H1 (cell line): Measurements from ENCODE around the gene FECH. TPM values are rescaled to one million over a fixed set of nuclear protein-coding genes. Genes with fewer than 3 reads are reported as not detected.

Experiments
- CTCF ChIA-PET: fragments of 300-600 bp; sonication (Branson Sonifier 250); formaldehyde crosslinking; loops from one replicate; lab custom pipeline; 2021; ENCODE audit not compliant: partially characterized antibody; lab: Charles Lee
- POLR2A ChIA-PET: fragments of 300-600 bp; sonication (Branson Sonifier 250); formaldehyde crosslinking; loops from one replicate; lab custom pipeline; 2021; ENCODE audit warnings: inconsistent platforms; ENCODE audit not compliant: partially characterized antibody; lab: Charles Lee
- DNase-seq, 2 experiments: peaks; one replicate each; pipeline versions ENCODE4 v3.0.0 to v3.0.0-alpha.2; 2010 to 2022; ENCODE audit warnings: low spot score in 2 of 2, low read depth in 1 of 2, mixed read lengths in 1 of 2
- FAIRE-seq: peaks from 2 replicates; lab custom pipeline; 2011; peaks lifted over from hg19 to GRCh38; lab: Jason Lieb, UNC
- H2AFZ ChIP-seq: 2 replicates; pipeline ENCODE4 v1.8.1; 2012; ENCODE audit warnings: low read length, inconsistent platforms
- H2AK5ac ChIP-seq: 2 replicates; pipeline ENCODE4 v1.6.1; 2013; ENCODE audit warnings: low read depth, low read length
- H2BK120ac ChIP-seq: replicated peaks from 2 replicates; pipeline ENCODE3; 2013; ENCODE audit warnings: low read depth, low read length, inconsistent platforms
- H2BK12ac ChIP-seq: 2 replicates; pipeline ENCODE4 v1.6.1; 2013; ENCODE audit warnings: low read depth, low read length
- H2BK15ac ChIP-seq: 2 replicates; pipeline ENCODE4 v1.6.1; 2013; ENCODE audit warnings: low read length
- H2BK20ac ChIP-seq: 2 replicates; pipeline ENCODE4 v1.6.1; 2013; ENCODE audit warnings: low read length
- H2BK5ac ChIP-seq: 2 replicates; pipeline ENCODE4 v1.6.1; 2013; ENCODE audit warnings: low read depth, low read length
- H3K14ac ChIP-seq: 2 replicates; pipeline ENCODE4 v1.6.1; 2013; ENCODE audit warnings: inconsistent platforms; ENCODE audit not compliant: insufficient read length
- H3K18ac ChIP-seq: 2 replicates; pipeline ENCODE4 v1.6.1; 2013; ENCODE audit warnings: low read length; ENCODE audit errors: extremely low read depth
- H3K23ac ChIP-seq: 2 replicates; pipeline ENCODE4 v1.6.1; 2013; ENCODE audit warnings: inconsistent platforms; ENCODE audit not compliant: insufficient read length
- H3K23me2 ChIP-seq: 2 replicates; pipeline ENCODE4 v1.6.1; 2013; ENCODE audit warnings: low read depth, low read length
- H3K27ac ChIP-seq: 2 replicates; pipeline ENCODE4 v1.6.1; 2011; ENCODE audit warnings: low read depth, low read length, inconsistent platforms
- H3K27me3 ChIP-seq, 4 experiments: replicated peaks in 1 of 4; 1 replicate in 1 of 4; 2 replicates in 3 of 4; pipeline versions ENCODE4 v1.6.1 to v1.8.1; 2011 to 2013; ENCODE audit warnings: low read length in 3 of 4, mild to moderate bottlenecking in 3 of 4, inconsistent platforms in 2 of 4, mixed read lengths in 2 of 4, moderate library complexity in 1 of 4; ENCODE audit not compliant: control insufficient read depth in 3 of 4, insufficient read depth in 3 of 4; ENCODE audit errors: extremely low read depth in 1 of 4
- H3K36me3 ChIP-seq, 4 experiments: 2 replicates each; pipeline versions ENCODE4 v1.6.1 to v1.8.1; 2011 to 2013; ENCODE audit warnings: mild to moderate bottlenecking in 4 of 4, low read length in 3 of 4, moderate library complexity in 2 of 4, control low read depth in 1 of 4, inconsistent platforms in 1 of 4; ENCODE audit not compliant: insufficient read depth in 4 of 4, control insufficient read depth in 2 of 4
- H3K4ac ChIP-seq: replicated peaks from 2 replicates; pipeline ENCODE3; 2013; ENCODE audit warnings: low read length, low read depth, mixed read lengths, inconsistent platforms; ENCODE audit not compliant: insufficient read length
- H3K4me1 ChIP-seq, 4 experiments: replicated peaks in 1 of 4; 1 replicate in 1 of 4; 2 replicates in 3 of 4; pipeline versions ENCODE4 v1.6.1 to v1.8.1; 2011 to 2013; ENCODE audit warnings: low read length in 3 of 4, inconsistent platforms in 2 of 4, mixed read lengths in 1 of 4; ENCODE audit not compliant: insufficient read depth in 4 of 4, control insufficient read depth in 3 of 4
- H3K4me2 ChIP-seq, 2 experiments: 2 replicates each; pipeline versions ENCODE4 v1.6.1 to v1.8.1; 2011 to 2013; ENCODE audit warnings: low read depth in 2 of 2, low read length in 2 of 2, control low read depth in 1 of 2, inconsistent platforms in 1 of 2, mild to moderate bottlenecking in 1 of 2; ENCODE audit not compliant: insufficient read depth in 1 of 2
- H3K4me3 ChIP-seq, 4 experiments: fragments of 200-600, 300-600 bp in 1 of 4; sonication (generic), shearing (Covaris generic), sonication (Bioruptor Twin) in 1 of 4; 2 replicates each; pipeline versions ENCODE4 v1.5.1 to v1.8.1; 2011 to 2016; ENCODE audit warnings: low read length in 4 of 4, low read depth in 3 of 4, control low read depth in 2 of 4, inconsistent platforms in 2 of 4, mild to moderate bottlenecking in 2 of 4, mixed read lengths in 1 of 4, moderate library complexity in 1 of 4; ENCODE audit not compliant: insufficient read depth in 2 of 4; ENCODE audit errors: extremely low read depth in 1 of 4
- H3K56ac ChIP-seq: replicated peaks from 2 replicates; pipeline ENCODE3; 2013; ENCODE audit warnings: low read depth, mild to moderate bottlenecking, mixed read lengths, low read length, inconsistent platforms; ENCODE audit not compliant: insufficient read length
- H3K79me1 ChIP-seq: 2 replicates; pipeline ENCODE4 v1.6.1; 2013; ENCODE audit warnings: low read depth, low read length, control low read depth
- H3K79me2 ChIP-seq, 2 experiments: 2 replicates each; pipeline versions ENCODE4 v1.6.1 to v1.8.1; 2012 to 2013; ENCODE audit warnings: low read length in 2 of 2, mild to moderate bottlenecking in 2 of 2, inconsistent platforms in 1 of 2; ENCODE audit not compliant: insufficient read depth in 2 of 2, control insufficient read depth in 1 of 2
- H3K9ac ChIP-seq, 4 experiments: replicated peaks in 1 of 4; 1 replicate in 1 of 4; 2 replicates in 3 of 4; pipeline versions ENCODE4 v1.6.1 to v1.8.1; 2011 to 2013; ENCODE audit warnings: low read depth in 3 of 4, low read length in 3 of 4, control low read depth in 2 of 4, mild to moderate bottlenecking in 2 of 4, moderate library complexity in 2 of 4, inconsistent platforms in 1 of 4; ENCODE audit errors: extremely low read depth in 1 of 4
- H3K9me3 ChIP-seq, 2 experiments: 2 replicates each; pipeline versions ENCODE4 v1.6.1 to v1.8.1; 2012 to 2013; ENCODE audit warnings: mild to moderate bottlenecking in 2 of 2, moderate library complexity in 2 of 2, control low read depth in 1 of 2, inconsistent platforms in 1 of 2, low read depth in 1 of 2, low read length in 1 of 2, mixed read lengths in 1 of 2; ENCODE audit not compliant: insufficient read depth in 2 of 2
- H4K20me1 ChIP-seq, 2 experiments: replicated peaks in 1 of 2; 2 replicates each; pipeline versions ENCODE3 to v1.8.1; 2011 to 2013; ENCODE audit warnings: inconsistent platforms in 2 of 2, low read length in 2 of 2, mild to moderate bottlenecking in 1 of 2; ENCODE audit not compliant: insufficient read depth in 2 of 2, control insufficient read depth in 1 of 2
- H4K5ac ChIP-seq: 2 replicates; pipeline ENCODE4 v1.6.1; 2013; ENCODE audit warnings: low read length, low read depth, mixed read lengths, inconsistent platforms; ENCODE audit not compliant: insufficient read length
- H4K8ac ChIP-seq: 2 replicates; pipeline ENCODE4 v1.8.0; 2013; ENCODE audit warnings: mild to moderate bottlenecking, moderate library complexity, low read length, inconsistent platforms; ENCODE audit not compliant: insufficient read depth; ENCODE audit errors: extremely low read depth
- H4K91ac ChIP-seq: replicated peaks from 2 replicates; pipeline ENCODE3; 2013; ENCODE audit warnings: low read length, mixed read lengths, inconsistent platforms; ENCODE audit not compliant: insufficient read length
- EGR1 ChIP-seq: IDR thresholded peaks from 2 replicates; pipeline ENCODE4 v1.6.1; 2011; ENCODE audit warnings: low read depth, low read length, borderline replicate concordance
- EP300 ChIP-seq, 2 experiments: IDR thresholded peaks; 1 replicate in 1 of 2; 2 replicates in 1 of 2; pipeline ENCODE4 v1.6.1; 2011 to 2012; ENCODE audit warnings: low read depth in 2 of 2, low read length in 2 of 2, mild to moderate bottlenecking in 2 of 2, borderline replicate concordance in 1 of 2, inconsistent platforms in 1 of 2, moderate library complexity in 1 of 2
- PHF8 ChIP-seq: fragments of 200-600 bp; sonication (generic); conservative IDR thresholded peaks from 2 replicates; pipeline ENCODE4 v1.7.1; 2012; ENCODE audit warnings: low read depth, mild to moderate bottlenecking, inconsistent platforms, low read length, moderate library complexity
- SIRT6 ChIP-seq: IDR thresholded peaks from one replicate; pipeline ENCODE4 v1.7.1; 2012; ENCODE audit warnings: low read length, inconsistent platforms
- SP1 ChIP-seq: IDR thresholded peaks from 2 replicates; pipeline ENCODE4 v1.6.1; 2011; ENCODE audit warnings: low read depth, low read length
- SP4 ChIP-seq: IDR thresholded peaks from 2 replicates; pipeline ENCODE4 v1.6.1; 2012; ENCODE audit warnings: low read length, inconsistent platforms
- TCF12 ChIP-seq: IDR thresholded peaks from 2 replicates; pipeline ENCODE4 v1.6.1; 2011; ENCODE audit warnings: low read depth, mild to moderate bottlenecking, low read length
- WGBS, 2 experiments: shearing (Covaris generic) in 1 of 2; methylation state at CpG; one replicate each; pipeline versions ENCODE4 v1.1.6 to v1.1.7; 2013 to 2015; ENCODE audit warnings: low lambda C conversion rate in 2 of 2, mixed read lengths in 2 of 2, inconsistent platforms in 1 of 2, low coverage in 1 of 2, missing lambda C conversion rate in 1 of 2; ENCODE audit not compliant: insufficient replicate concordance in 2 of 2, insufficient coverage in 1 of 2, insufficient read length in 1 of 2; ENCODE audit errors: extremely low coverage in 1 of 2, missing lambda C conversion rate in 1 of 2; 5-methylcytosine and 5-hydroxymethylcytosine counted together
- polyA plus RNA-seq, 7 experiments: library from polyadenylated mRNA; depleted of rRNA in 3 of 7; stranded (reverse) in 5 of 7; unstranded in 2 of 7; fragments of >200 nt in 5 of 7; fragments of 200-250 nt in 2 of 7; gene quantifications; 1 replicate in 5 of 7; 2 replicates in 1 of 7; 4 replicates in 1 of 7; pipeline versions ENCODE4 v1.2.1 to v1.2.3, GENCODE V29; 2011 to 2013; ENCODE audit warnings: missing spikeins in 2 of 7, mixed read lengths in 2 of 7
- total RNA-seq: library from RNA; stranded (reverse); fragmentation: NEBNext Ultra II Directional; extraction: Animal tissue kit (Norgen Biotek cat#: 25700); gene quantifications from 2 replicates; pipeline ENCODE4 v1.2.1, GENCODE V29; 2021

The FECH gene
- total and polyA plus RNA-seq, 2 of the 8 experiments (the other 6 are each of a cell fraction or from before 2014, with no cell fraction given), result 13.1 to 26.6 TPM

DNA sequence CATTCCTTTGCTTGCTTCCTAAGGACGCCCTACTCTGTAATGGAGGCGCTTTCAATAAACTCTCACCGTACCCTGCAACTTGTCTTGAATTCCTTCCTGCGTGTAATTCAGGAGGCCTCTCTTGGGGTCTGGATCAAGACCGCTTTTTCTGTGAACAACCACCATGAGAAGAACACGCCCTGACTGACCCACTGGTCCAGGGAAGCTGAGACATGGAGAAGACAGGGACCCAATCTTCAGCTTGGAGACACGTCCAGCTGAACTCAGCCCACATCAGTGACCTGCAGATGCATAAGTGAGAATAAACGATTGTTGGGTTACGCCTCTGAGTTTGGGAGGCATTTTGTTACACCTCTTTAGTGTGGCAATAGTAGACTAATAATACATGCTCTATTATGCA, 42.9 kb upstream of the FECH start:
- Histone ChIP-seq H3K36me3 (no peaks in the 10 kb centered on the region; a peak in 1 of 8 replicates), H3K27me3 (no peaks in the 10 kb centered on the region), H3K4ac (no peak overlapping the region), H2AFZ (no peak overlapping the region; the same call in 1 of the 2 replicates), H2BK5ac (no peak overlapping the region), H3K79me1 (no peaks in the 10 kb centered on the region), H4K91ac (no peak overlapping the region), H4K20me1 (no peaks in the 10 kb centered on the region), H3K27ac (no peak overlapping the region), H3K9ac (no peak overlapping the region), H3K14ac (no peak overlapping the region), H2BK120ac (no peak overlapping the region), H3K4me3 (peak overlapping the region in 3 of 4 experiments; percentile 66 to 72 (median 68); a peak in 3 of 8 replicates), H3K9me3 (no peaks in the 10 kb centered on the region), H3K4me1 (no peaks in the 10 kb centered on the region; a peak in 1 of 7 replicates), H2BK15ac (0 out of 2 replicates have a peak overlapping the region, but pooled peaks have one; percentile 40), H2BK20ac (no peak overlapping the region), H3K18ac (no peak overlapping the region), H3K4me2 (peak overlapping the region; percentile 37 to 90; a peak in 2 of 4 replicates), H2BK12ac (no peak overlapping the region), H3K79me2 (no peaks in the 10 kb centered on the region), H3K56ac (no peak overlapping the region), H4K5ac (no peak overlapping the region), H4K8ac (no peak overlapping the region), H3K23me2 (no peaks in the 10 kb centered on the region; the same call in 1 of the 2 replicates), H3K23ac (no peak overlapping the region), H2AK5ac (no peak overlapping the region)
- CTCF ChIA-PET, result interaction anchor here (0.6 to 2.4 kb wide), 7 partner anchors 35 to 614 kb away, joined by 3 to 9 read pairs (median 3); no protein-coding TSS in a partner anchor
- FAIRE-seq (no peak), DNase-seq (no peak)
- TF ChIP-seq TCF12, result no peak
- TF ChIP-seq PHF8, result no peak
- TF ChIP-seq SP1, result no peak
- no peak for TF ChIP-seq EP300 (IDR thresholded peaks at IDR 0.05; ENCODE audit: borderline replicate concordance in 1 of 2, low read depth in 2 of 2, low read length in 2 of 2)
- no peak for TF ChIP-seq EGR1
- TF ChIP-seq SIRT6, result no peak
- no peak for TF ChIP-seq SP4
- WGBS, 2 experiments, result 94% methylated on average over 9 of the region's 9 CpGs; no CpG with 5 or more reads in 1 of the 2 experiments
- POLR2A ChIA-PET, result interaction anchor here (0.5 to 2.1 kb wide), 2 partner anchors 8 to 198 kb away, joined by 4 to 8 read pairs; partner anchors contain the start of gene NARS1
